ENCODE data around the gene FAM241B.

FAM241B gene

GRCh38 chr10:69632516-69633199 is 2.6 kb downstream of the FAM241B start:
- H3K9me3 ChIP-seq (ENCODE audit: low read length) = no peaks in the 10 kb centered on the region
- H3K9me2 ChIP-seq (ENCODE audit: low read depth, low read length) = no peaks in the 10 kb centered on the region
- no peak overlapping the region for H2AFZ ChIP-seq (ENCODE audit: low read length)
- TF ChIP-seq CTCF (IDR thresholded peaks at IDR 0.05; ENCODE audit: low read length) (no peak), EZH2 (IDR thresholded peaks at IDR 0.05; ENCODE audit: borderline replicate concordance, low read length) (no peak)
- no peaks in the 10 kb centered on the region for H3K27me3 ChIP-seq (ENCODE audit: insufficient read depth, low read length)
- H3K4me3 ChIP-seq (ENCODE audit: low read depth, low read length, poor library complexity, severe bottlenecking) = no peak overlapping the region
- no peak overlapping the region for H3K4me2 ChIP-seq (ENCODE audit: low read length)
- no peak overlapping the region for H3K9ac ChIP-seq (ENCODE audit: low read length)
- H4K20me1 ChIP-seq (ENCODE audit: insufficient read depth, low read length) = no peaks in the 10 kb centered on the region
- no peaks in the 10 kb centered on the region for H3K4me1 ChIP-seq (ENCODE audit: insufficient read depth, low read length, severe bottlenecking)
- no peak overlapping the region for H3K27ac ChIP-seq (ENCODE audit: low read depth, low read length, poor library complexity, severe bottlenecking)
- no peaks in the 10 kb centered on the region for H3K36me3 ChIP-seq (ENCODE audit: insufficient read depth, low read length)
- no peaks in the 10 kb centered on the region for H3F3A ChIP-seq (ENCODE audit: insufficient read depth, low read length)
- H3K79me2 ChIP-seq (ENCODE audit: insufficient read depth, low read length) = no peaks in the 10 kb centered on the region

- Histone ChIP-seq H3K27me3 (ENCODE audit: insufficient read depth, low read length) (no peaks in the 10 kb centered on the region), H3K4me1 (ENCODE audit: insufficient read depth, low read length, severe bottlenecking) (no peaks in the 10 kb centered on the region), H3K9ac (ENCODE audit: low read length) (no peak overlapping the region), H3K27ac (ENCODE audit: low read depth, low read length, poor library complexity, severe bottlenecking) (no peak overlapping the region), H3K9me3 (ENCODE audit: low read length) (no peaks in the 10 kb centered on the region), H2AFZ (ENCODE audit: low read length) (no peak overlapping the region), H3F3A (ENCODE audit: insufficient read depth, low read length) (no peaks in the 10 kb centered on the region), H3K79me2 (ENCODE audit: insufficient read depth, low read length) (no peaks in the 10 kb centered on the region), H3K4me2 (ENCODE audit: low read length) (no peak overlapping the region), H3K9me2 (ENCODE audit: low read depth, low read length) (no peaks in the 10 kb centered on the region), H4K20me1 (ENCODE audit: insufficient read depth, low read length) (no peaks in the 10 kb centered on the region), H3K4me3 (ENCODE audit: low read depth, low read length, poor library complexity, severe bottlenecking) (no peak overlapping the region), H3K36me3 (ENCODE audit: insufficient read depth, low read length) (no peaks in the 10 kb centered on the region)
- TF ChIP-seq CTCF (IDR thresholded peaks at IDR 0.05; ENCODE audit: low read length) = no peak
- TF ChIP-seq EZH2 (IDR thresholded peaks at IDR 0.05; ENCODE audit: borderline replicate concordance, low read length) = no peak
These were observed 3.9 kb downstream of the FAM241B start for GRCh38 chr10:69633673-69634635.

GRCh38 chr10:69634759-69635425 is 4.8 kb downstream of the FAM241B start:
- Histone ChIP-seq H3K27me3 (ENCODE audit: insufficient read depth, low read length) (no peaks in the 10 kb centered on the region), H3K4me1 (ENCODE audit: insufficient read depth, low read length, severe bottlenecking) (no peaks in the 10 kb centered on the region), H3K9me2 (ENCODE audit: low read depth, low read length) (no peaks in the 10 kb centered on the region), H3F3A (ENCODE audit: insufficient read depth, low read length) (no peaks in the 10 kb centered on the region), H3K79me2 (ENCODE audit: insufficient read depth, low read length) (no peaks in the 10 kb centered on the region), H3K9me3 (ENCODE audit: low read length) (no peaks in the 10 kb centered on the region), H3K4me2 (ENCODE audit: low read length) (no peak overlapping the region), H4K20me1 (ENCODE audit: insufficient read depth, low read length) (no peaks in the 10 kb centered on the region), H3K4me3 (ENCODE audit: low read depth, low read length, poor library complexity, severe bottlenecking) (no peak overlapping the region), H2AFZ (ENCODE audit: low read length) (no peak overlapping the region), H3K36me3 (ENCODE audit: insufficient read depth, low read length) (no peaks in the 10 kb centered on the region), H3K27ac (ENCODE audit: low read depth, low read length, poor library complexity, severe bottlenecking) (no peak overlapping the region), H3K9ac (ENCODE audit: low read length) (no peak overlapping the region)
- no peak for TF ChIP-seq CTCF (IDR thresholded peaks at IDR 0.05; ENCODE audit: low read length)
- no peak for TF ChIP-seq EZH2 (IDR thresholded peaks at IDR 0.05; ENCODE audit: borderline replicate concordance, low read length)
